ENCODE results near the gene COL18A1.

- TF ChIP-seq CTCF (IDR thresholded peaks at IDR 0.05) (no peak), POLR2AphosphoS5 (IDR thresholded peaks at IDR 0.05) (no peak)
Observed at GRCh38 chr21:45381036-45381787, 23.8 kb upstream of the COL18A1 start.
